Measurements from ENCODE around the gene CCKAR. TPM values are rescaled to one million over a fixed set of nuclear protein-coding genes. Genes with fewer than 3 reads are reported as not detected.

CCKAR gene
- total and polyA plus RNA-seq, 2 of the 8 experiments (the other 6 are each of a cell fraction or from before 2014, with no cell fraction given): not detected

GRCh38 chr4:26431461-26432180 lies 58.7 kb downstream of the CCKAR start (continued):
- TF ChIP-seq ATF2 (IDR thresholded peaks at IDR 0.05; ENCODE audit: low read length) (no peak), CREB1 (IDR thresholded peaks at IDR 0.05) (no peak), BCL11A (IDR thresholded peaks at IDR 0.05; ENCODE audit: low read depth in 2 of 2, low read length in 2 of 2) (no peak), RFX5 (IDR thresholded peaks at IDR 0.05; ENCODE audit: borderline replicate concordance, low read depth, low read length) (no peak), MAFK (IDR thresholded peaks at IDR 0.05; ENCODE audit: low read depth, low read length) (no peak), CEBPB (IDR thresholded peaks at IDR 0.05; ENCODE audit: low read depth, low read length) (no peak), JUN (IDR thresholded peaks at IDR 0.05; ENCODE audit: low read depth, low read length) (no peak), MAX (IDR thresholded peaks at IDR 0.05) (no peak), SIN3A (conservative IDR thresholded peaks at IDR 0.05 in 1 of 2, IDR thresholded peaks at IDR 0.05 in 1 of 2; ENCODE audit: low read depth in 1 of 2, low read length in 2 of 2) (no peak), HDAC6 (IDR thresholded peaks at IDR 0.05; ENCODE audit: low read depth, low read length) (no peak), TBP (IDR thresholded peaks at IDR 0.05; ENCODE audit: low read depth, low read length) (no peak)

Other genes with a start within 250 kb of the CCKAR start
- 202 and 217 TPM in 2 replicates for gene RBPJ, start 169.5 kb downstream of the CCKAR start, total RNA-seq (2021; fragmentation: NEBNext Ultra II Directional; extraction: Animal tissue kit (Norgen Biotek cat#: 25700))
- gene RBPJ, start 169.5 kb downstream of the CCKAR start, polyA plus RNA-seq (2011; rRNA removed): 58.2 and 65.5 TPM in 2 replicates
- gene TBC1D19, start 93.6 kb upstream of the CCKAR start, total RNA-seq (2021; fragmentation: NEBNext Ultra II Directional; extraction: Animal tissue kit (Norgen Biotek cat#: 25700)): 2.1 and 3.5 TPM in 2 replicates
- 1.3 and 1.9 TPM in 2 replicates for gene TBC1D19, start 93.6 kb upstream of the CCKAR start, polyA plus RNA-seq (2011; rRNA removed)